Activated CD4-positive, alpha-beta T cell treated with anti-CD3 and anti-CD28 coated beads, Interleukin-2, amount 50 U/mL, for 16 hours (primary cell): ENCODE measurements around the gene OR4N5.
"Not testable (repeated sequence)": the region's sequence is repeated elsewhere in the genome, so short reads cannot be mapped to it uniquely, and the experiment has no call there.

Experiments
- DNase-seq: peaks from one replicate; pipeline ENCODE4 v3.0.0-alpha.2; 2020

OR4N5 gene, protein sequence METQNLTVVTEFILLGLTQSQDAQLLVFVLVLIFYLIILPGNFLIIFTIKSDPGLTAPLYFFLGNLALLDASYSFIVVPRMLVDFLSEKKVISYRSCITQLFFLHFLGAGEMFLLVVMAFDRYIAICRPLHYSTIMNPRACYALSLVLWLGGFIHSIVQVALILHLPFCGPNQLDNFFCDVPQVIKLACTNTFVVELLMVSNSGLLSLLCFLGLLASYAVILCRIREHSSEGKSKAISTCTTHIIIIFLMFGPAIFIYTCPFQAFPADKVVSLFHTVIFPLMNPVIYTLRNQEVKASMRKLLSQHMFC

DNA sequence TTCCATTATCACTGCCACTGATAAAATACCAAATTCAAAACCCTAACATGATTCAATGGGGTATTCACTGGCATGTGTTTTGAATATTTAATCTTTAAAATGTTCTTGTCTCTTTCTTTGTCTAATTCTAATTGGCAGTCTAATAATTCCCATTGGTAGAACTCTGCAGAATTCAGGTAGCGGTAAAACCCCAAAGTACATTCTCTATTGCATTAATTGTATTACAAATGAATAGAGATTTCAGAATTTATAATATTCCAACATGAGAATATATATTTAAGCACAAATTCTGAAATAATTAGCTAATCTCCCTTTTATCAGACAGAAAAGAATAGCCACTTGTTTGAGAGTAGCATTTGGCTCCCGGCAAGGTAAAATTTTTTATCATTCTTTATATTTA lies at the start of gene OR4N5:
Gene OR4N5 (plus strand): TSS at position 301 of the 400 bp plus-strand sequence. CDS start 4,916 bp downstream, outside the sequence.
- no peak for DNase-seq

DNA sequence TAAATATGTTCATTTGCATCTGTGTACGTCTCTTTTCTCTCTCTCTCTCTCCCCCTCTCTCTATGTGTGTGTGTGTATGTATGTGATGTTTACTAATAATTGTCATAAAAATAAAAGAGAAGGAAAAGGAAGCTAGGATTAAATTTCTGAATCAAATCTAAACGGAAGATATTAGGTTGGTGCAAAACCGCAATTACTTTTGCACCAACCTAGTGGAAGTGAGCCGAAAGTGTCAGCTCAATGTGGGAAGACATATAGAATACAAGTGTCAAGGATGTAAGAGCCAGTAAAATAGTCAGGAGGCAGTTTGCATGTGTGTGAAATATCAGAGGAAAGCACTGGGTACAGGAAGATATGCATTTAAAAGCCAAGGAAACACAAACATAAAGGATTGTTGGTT lies 46.6 kb upstream of the OR4N5 start:
- no peak for DNase-seq

DNA sequence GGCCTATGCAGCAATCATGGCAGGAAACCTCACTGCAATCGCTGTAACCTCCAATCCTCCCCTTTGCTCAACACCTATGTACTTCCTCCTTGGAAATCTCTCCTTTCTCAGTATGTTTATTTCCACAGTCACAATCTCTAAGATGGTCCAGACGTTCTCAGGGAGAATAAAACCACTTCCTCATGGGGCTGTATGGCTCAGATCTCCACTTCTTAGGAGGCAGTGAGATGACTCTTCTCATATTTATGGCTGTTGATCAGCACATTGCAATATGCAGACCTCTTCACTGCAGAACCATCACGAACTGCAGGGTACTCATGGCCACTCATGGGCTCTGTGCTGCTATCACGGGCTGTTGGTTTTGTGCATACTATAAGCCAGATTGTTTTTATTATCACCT lies 45.2 kb upstream of the OR4N5 start:
- no peak for DNase-seq

DNA sequence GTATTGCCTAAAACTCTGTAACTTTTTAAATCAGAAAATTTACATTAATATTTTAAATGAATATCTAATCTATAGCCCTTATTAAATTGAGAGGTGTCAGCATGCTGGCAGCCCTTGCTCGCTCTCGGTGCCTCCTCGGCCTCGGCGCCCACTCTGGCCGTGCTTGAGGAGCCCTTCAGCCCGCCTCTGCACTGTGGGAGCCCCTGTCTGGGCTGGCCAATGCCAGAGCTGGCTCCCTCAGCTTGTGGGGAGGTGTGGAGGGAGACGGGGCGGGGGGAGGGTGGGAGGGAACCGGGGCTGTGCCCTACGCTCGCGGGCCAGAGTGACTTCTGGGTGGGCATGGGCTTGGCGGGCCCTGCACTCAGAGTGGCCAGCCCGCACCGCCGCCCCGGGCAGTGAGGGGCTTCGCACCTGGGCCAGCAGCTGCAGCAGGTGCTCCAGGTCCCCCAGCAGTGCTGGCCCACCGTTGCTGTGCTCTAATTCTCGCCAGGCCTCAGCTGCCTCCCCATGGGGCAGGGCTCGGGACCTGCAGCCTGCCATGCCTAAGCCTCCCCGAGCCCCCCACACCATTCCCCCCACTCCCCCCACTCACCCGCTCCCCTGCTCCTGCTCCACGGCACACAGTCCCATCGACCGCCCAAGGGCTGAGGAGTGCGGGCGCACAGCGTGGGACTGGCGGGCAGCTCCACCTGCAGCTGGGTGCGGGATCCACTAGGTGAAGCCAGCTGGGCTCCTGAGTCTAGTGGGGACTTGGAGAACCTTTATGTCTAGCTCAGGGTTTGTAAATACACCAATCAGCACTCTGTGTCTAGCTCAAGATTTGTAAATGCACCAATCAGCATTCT lies 39.5 kb upstream of the OR4N5 start:
- DNase-seq = not testable (repeated sequence)

DNA sequence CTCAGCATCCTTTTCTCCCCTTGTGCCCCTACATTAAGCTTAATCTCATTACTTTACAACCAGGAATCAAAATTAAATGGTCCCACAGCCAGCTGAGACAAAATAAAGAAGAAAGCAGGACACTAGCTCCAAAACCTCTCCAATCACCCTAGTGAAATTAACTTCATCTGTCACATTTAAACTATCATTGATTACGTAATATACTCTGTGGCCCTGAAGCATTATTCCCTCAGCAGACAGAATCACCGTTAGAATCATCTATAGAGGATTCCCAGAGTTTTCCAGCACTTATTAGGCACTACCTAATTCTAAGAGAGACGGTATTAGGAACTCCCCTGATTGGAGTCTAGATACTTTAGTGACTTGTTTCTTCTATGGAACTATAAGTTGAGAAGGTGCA lies 28.2 kb upstream of the OR4N5 start, which contains the start of gene OR4K17:
Gene OR4K17 (plus strand): TSS at position 302 of the 400 bp plus-strand sequence. CDS start 6,761 bp downstream, outside the sequence.
- DNase-seq = no peak

DNA sequence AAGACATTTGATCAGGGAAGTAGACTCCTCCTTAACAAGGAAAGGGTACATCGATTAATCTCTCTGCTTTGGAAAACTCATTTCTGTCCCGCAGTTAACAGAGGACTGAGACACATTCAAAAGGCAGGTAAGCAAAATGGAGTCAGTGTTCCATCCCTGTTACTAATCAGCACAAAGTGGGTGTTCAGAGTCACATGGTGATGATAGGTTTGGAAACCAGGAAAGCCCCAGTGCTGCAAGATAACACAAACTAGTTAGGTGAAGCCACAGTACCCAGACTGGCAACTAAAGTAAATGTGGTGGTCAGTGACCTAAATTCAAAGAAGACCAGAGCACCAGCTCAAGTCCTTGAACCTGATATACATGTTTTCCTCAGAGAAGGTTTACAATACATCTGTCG lies 26.3 kb upstream of the OR4N5 start:
- DNase-seq = no peak

DNA sequence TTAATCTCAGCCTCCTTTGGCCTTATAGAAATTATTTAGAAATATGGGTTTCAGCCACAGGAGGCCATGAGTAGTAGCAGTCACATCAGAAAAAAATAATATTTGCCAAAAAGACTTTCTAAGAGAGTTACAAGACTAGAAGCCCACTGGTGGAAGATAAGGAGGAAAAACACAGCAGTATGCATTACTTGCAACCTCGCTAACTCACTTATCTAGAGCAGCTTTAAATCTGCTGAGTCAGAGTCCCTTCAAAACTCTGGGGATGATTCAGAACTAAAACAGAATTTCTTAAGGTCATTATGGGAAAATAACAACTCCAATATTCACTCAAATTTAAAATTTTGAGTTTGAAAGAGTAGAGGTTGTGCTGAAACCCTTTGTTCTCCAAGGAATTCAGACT lies 21.9 kb upstream of the OR4N5 start:
- no peak for DNase-seq

DNA sequence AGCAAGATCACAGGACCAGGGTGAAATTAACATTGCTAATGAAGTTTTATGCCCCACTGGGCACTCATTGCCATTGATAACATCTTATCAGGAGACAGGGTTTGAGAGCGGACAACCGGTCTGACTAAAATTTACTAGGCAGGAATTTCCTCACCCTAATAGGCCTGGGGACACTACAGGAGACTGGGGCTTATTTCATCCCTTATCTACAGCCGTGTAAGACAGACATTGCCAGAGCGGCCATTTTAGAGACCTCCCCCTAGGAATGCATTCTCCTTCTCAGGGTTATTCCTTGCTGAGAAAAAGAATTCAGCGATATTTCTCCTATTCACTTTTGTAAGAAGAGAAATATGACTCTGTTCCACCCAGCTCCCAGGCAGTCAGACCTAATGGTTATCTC lies 19.8 kb upstream of the OR4N5 start:
- no peak for DNase-seq

DNA sequence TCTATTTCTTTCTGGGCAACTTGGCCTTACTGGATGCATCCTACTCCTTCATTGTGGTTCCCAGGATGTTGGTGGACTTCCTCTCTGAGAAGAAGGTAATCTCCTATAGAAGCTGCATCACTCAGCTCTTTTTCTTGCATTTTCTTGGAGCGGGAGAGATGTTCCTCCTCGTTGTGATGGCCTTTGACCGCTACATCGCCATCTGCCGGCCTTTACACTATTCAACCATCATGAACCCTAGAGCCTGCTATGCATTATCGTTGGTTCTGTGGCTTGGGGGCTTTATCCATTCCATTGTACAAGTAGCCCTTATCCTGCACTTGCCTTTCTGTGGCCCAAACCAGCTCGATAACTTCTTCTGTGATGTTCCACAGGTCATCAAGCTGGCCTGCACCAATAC lies 5.3 kb downstream of the OR4N5 start:
- DNase-seq = no peak

DNA sequence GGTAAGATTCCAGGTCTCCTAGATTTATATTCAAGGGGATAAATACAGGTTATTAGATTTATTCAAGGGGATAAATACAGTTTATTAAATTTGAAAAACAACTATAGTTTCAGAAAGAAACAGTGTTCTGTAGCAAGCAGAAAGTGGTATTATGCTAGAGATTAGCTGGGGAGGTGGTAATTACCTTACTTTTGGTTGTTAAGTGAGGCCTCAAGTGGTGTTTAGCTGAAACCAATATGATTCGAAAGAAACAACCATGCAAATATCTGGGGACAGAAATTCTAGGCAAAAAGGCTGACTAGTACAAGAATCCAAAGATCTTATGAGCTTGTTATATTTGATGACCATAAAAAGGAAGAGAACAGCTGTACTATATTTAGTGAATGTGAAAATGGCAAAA lies 6.2 kb downstream of the OR4N5 start:
- no peak for DNase-seq

DNA sequence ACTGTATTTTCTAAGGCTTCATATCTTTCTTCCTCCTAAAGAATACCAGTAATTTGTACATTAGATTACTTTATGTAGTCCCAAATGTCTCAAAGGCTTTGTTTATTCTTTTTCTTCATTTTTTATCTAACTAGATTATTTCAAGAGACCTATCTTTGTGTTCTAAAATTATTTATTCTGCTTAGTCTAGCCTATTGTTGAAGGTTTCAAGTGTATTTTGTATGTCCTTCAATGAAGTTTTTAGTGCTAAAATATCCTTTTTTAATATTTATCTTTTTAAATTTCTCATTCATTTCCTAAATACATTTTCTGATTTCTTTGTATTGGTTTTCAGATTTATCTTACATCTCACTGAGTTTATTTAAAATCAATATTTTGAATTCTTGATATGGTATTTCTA lies 25.8 kb downstream of the OR4N5 start:
- no peak for DNase-seq

DNA sequence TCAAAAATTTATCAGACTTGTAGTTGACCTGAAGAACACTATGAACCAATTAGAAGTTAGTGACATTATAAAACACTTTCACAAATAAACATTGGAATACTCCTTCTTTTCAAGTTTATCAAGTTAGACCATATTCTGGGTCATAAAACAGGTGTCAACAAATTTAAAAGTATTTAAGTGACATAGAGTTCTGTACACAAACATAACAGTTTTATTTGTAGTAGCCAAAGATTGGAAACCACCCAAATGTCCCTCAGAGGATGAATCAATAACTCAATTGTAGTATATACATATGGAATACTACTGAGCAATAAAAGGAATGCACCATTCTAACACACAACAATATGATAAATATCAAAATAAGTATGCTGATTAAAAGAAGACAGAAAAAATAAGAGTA lies 28.5 kb downstream of the OR4N5 start:
- no peak for DNase-seq

DNA sequence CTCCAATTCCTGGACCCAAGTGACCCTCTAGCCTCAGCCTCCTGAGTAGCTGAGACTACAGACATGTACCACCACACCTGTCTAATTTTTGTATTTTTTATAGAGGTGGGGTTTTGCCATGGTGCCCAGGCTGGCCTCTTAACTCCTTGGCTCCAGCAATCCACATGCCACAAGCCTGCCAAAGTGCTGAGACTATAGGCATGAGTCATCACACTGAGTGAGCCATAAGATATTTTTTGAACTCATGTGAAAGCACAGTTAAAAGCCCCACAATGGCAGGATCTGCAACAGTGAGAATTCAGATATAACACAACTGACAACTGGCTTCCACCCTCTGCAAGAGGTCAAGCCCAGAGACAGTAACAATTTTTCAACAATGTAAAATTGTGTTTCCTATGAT lies 31.2 kb downstream of the OR4N5 start:
- not testable (repeated sequence) for DNase-seq

DNA sequence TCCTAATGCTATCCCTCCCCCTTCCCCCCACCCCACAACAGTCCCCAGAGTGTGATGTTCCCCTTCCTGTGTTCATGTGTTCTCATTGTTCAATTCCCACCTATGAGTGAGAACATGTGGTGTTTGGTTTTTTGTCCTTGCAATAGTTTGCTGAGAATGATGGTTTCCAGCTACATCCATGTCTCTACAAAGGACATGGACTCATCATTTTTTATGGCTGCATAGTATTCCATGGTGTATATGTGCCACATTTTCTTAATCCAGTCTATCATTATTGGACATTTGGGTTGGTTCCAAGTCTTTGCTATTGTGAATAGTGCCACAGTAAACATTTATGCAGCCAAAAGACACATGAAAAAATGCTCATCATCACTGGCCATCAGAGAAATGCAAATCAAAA lies 35.6 kb downstream of the OR4N5 start:
- not testable (repeated sequence) for DNase-seq

DNA sequence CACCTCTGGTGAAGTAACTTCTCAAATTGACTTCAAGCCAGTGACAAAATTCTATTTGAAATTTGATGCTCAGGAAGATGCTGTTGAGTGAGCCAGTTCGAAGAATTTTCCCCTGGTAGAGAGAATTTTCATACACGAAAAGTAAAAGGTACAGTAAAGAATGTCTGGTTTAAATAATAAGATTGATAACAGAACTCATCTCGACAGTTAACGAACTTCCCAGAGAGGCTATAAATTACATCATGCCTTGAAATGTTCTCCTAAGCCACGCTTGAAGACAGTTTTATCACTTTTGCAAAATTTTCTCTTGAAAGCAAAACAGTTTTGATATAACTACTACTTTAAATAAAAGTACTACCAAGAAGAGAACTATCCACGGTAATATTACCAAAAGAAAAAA lies 37.7 kb downstream of the OR4N5 start:
- no peak for DNase-seq

DNA sequence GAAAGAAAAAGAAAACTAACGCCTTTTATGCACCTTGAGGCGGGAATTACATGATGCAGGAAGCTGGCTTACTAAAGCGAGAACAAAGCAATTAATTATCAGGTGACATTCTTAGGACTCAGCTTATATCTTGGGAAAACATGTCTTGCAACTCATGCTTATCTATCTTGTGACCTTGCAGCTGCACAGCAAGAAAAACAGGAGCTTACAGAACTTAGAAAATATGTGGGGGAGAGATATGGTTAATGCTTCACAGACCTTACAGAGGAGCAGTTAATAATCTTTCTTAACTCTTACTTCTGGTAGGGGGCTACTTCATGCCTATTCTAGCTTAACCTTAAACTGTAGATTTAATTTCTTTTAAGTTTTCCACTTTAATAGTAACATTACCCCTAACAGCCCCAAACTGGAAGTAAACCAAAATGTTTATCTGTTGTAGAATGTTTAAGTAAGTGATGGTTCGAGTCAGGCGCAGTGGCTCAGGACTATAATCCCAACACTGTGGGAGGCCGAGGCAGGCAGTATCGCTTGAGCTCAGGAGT lies 38.9 kb downstream of the OR4N5 start:
- no peak for DNase-seq

DNA sequence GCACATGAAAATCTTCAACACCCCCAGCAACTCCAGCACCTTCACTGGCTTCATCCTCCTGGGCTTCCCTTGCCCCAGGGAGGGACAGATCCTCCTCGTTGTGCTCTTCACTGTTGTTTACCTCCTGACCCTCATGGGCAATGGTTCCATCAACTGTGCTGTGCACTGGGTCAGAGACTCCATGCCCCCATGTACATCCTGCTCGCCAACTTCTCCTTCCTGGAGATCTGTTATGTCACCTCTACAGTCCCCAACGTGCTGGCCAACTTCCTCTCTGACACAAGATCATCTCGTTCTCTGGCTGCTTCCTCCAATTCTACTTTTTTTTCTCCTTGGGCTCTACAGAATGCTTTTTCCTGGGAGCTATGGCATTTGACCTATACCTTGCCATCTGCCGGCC lies 40.6 kb downstream of the OR4N5 start:
- DNase-seq = no peak

DNA sequence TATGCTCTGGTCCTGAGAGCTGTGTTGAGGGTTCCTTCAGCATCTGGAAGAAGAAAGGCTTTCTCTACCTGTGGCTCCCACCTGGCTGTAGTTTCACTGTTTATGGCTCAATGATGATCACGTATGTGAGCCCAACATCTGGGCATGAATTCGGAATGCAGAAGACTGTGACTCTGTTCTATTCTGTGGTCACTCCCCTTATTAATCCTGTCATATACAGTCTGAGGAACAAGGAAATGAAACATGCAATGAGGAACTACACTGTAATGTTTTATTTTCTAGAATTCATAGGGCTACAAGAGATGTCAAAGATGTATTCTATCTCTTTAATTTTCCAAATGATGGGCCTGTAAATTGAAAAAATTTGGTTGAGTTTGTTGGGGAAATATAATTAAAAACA lies 41.3 kb downstream of the OR4N5 start:
- DNase-seq = no peak

DNA sequence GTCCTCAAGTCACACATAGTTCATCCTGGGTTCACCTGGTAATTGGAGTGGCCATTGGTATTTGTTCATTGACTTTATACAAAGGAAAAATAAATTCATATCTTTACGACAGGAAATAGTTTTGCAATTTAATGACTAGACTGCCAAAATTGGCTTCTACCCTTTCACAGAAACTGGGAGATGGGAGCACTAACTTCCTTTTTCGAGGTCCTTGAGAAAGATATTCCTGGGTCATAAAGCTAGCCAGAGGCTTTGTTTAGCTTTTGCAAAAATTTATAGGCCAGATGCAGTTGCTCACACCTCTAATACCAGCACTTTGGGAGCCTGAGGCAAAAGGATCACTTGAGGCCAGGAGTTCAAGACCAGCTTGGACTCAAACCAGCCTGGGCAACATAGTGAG lies 41.9 kb downstream of the OR4N5 start:
- no peak for DNase-seq

DNA sequence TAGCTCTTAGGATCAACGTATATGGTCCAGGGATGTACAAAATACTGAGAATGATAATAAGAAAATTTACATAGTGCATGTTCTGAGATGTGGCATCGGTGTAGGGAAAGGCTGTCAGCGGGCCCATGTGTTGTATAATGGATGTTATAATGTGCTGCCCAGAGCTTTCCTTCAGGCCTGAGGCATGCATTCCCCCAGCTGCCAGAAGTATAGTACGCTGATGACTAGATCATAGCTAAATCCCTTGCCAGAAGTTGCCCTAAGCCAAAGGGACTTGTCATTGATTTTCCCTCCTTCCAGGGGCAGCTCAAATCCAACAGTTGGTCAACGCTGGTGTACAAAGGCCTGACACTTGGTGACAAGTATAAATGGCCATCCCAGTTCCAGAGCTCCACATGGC lies 45.6 kb downstream of the OR4N5 start:
- DNase-seq = no peak

DNA sequence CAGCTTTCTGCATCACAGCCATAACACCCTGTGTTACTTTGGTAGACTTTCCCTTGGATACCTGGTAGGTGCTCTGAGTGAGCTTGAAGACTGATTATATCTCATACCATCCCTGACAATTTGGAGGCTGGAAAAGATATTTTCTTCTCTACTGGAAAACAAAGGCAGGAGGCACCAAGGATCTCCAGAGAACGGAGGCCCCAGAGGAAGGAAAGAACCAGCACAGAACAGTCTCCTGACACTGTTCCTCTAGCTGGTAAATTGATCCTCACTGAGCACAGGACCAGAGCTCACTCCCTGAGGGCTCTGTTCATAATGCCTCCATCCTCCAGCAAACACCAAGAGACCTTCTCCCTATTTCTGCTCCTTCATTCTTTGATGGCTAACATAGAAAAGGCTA lies 52.0 kb downstream of the OR4N5 start, which contains the start of gene OR11G2:
Gene OR11G2 (plus strand): TSS at position 301 of the 400 bp plus-strand sequence. CDS start 6,542 bp downstream, outside the sequence.
- DNase-seq = no peak

DNA sequence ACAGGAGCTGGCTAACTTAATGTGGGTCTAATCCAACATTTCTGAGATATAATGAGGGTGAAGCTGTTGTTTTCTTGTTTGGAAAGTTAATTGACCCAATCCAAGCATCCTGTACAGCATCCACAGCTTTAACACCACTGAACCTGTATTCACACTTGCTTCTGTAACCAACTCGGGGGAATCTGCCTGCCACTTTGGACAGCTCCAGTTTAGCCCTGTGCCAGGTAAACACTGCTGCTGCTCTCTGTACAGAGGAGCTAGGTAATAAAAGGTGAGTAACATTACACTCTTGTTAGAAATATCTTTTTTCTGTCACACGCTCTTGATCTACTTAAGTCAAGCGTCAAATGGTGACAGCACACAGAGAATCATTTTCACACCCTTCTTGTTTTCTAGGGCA lies 52.8 kb downstream of the OR4N5 start:
- no peak for DNase-seq

DNA sequence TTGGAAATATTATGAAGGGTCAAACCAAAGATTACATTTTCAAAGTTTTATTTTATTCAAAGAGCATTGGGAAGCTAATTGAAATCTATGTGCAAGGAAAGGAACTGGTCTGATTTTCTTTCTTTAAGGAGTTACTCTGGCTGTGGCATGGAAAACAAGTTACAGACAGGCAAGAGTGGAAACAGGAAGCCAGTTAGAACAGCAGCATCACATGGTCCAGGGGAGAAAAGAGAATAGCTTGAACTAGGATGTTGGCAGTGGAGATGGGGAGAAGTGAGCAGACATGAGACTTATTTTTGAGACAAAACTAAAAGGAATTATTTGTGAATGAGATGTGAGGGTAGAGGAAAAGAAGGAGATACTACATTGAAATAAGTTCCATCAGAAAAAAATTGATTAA lies 55.5 kb downstream of the OR4N5 start:
- no peak for DNase-seq
